T-cell (primary cell): ENCODE results near the gene KITLG. TPM values are rescaled to one million over a fixed set of nuclear protein-coding genes. Genes with fewer than 3 reads are reported as not detected.

Experiments
- ATAC-seq, 4 experiments: fragments of 200-7000 bp in 3 of 4; fragments of 150-1000 bp in 1 of 4; cut with Tn5 transposase; replicated peaks in 1 of 4; 1 replicate in 3 of 4; 2 replicates in 1 of 4; pipeline ENCODE4 v1.10.0; 2021; ENCODE audit warnings: moderate library complexity in 3 of 4, mild to moderate bottlenecking in 2 of 4, moderate number of reproducible peaks in 1 of 4
- CTCF ChIA-PET, 2 donors: fragments of 300-600 bp; sonication (Branson Sonifier 250); formaldehyde crosslinking; loops; one replicate each; lab custom pipeline; 2022; ENCODE audit warnings: antibody characterized with exemption in 2 of 2; lab: Charles Lee
- POLR2A ChIA-PET, 2 donors: fragments of 300-600 bp; sonication (Branson Sonifier 250); formaldehyde crosslinking; loops; one replicate each; lab custom pipeline; 2022; ENCODE audit warnings: antibody characterized with exemption in 2 of 2; lab: Charles Lee
- DNase-seq, 35 experiments: peaks; one replicate each; pipeline versions ENCODE4 v3.0.0 to v3.0.0-alpha.2; 2013 to 2023
- H3K27ac ChIP-seq: one replicate; pipeline ENCODE4 v1.5.1; 2013; ENCODE audit warnings: low read length
- H3K27me3 ChIP-seq, 2 experiments: replicated peaks in 1 of 2; 1 replicate in 1 of 2; 2 replicates in 1 of 2; pipeline versions ENCODE4 v1.6.1 to v1.7.0; 2013; ENCODE audit warnings: low read length in 1 of 2, mixed read lengths in 1 of 2; ENCODE audit not compliant: control insufficient read depth in 2 of 2, insufficient read depth in 2 of 2; ENCODE audit errors: extremely low read depth in 1 of 2
- H3K36me3 ChIP-seq, 2 donors: 1 replicate in 1 of 2; 2 replicates in 1 of 2; pipeline versions ENCODE4 v1.6.1 to v1.7.0; 2013; ENCODE audit warnings: low read length in 1 of 2; ENCODE audit not compliant: control insufficient read depth in 2 of 2, insufficient read depth in 1 of 2; ENCODE audit errors: extremely low read depth in 1 of 2
- H3K4me1 ChIP-seq, 2 experiments: 1 replicate in 1 of 2; 2 replicates in 1 of 2; pipeline versions ENCODE4 v1.6.1 to v1.7.0; 2013; ENCODE audit warnings: low read length in 2 of 2, mixed read lengths in 1 of 2; ENCODE audit not compliant: insufficient read depth in 2 of 2, control insufficient read depth in 1 of 2; ENCODE audit errors: extremely low read depth in 1 of 2
- H3K4me3 ChIP-seq, 2 donors: 1 replicate in 1 of 2; 2 replicates in 1 of 2; pipeline versions ENCODE4 v1.5.1 to v1.7.0; 2013; ENCODE audit warnings: mild to moderate bottlenecking in 2 of 2, low read length in 1 of 2, moderate library complexity in 1 of 2; ENCODE audit not compliant: control insufficient read depth in 1 of 2; ENCODE audit errors: extremely low read depth in 1 of 2
- H3K9me3 ChIP-seq: 2 replicates; pipeline ENCODE4 v1.7.0; 2013
- H3K27ac Mint-ChIP-seq, 2 donors: one replicate each; pipeline ENCODE4 v1.8.0; 2020 to 2021; ENCODE audit warnings: mild to moderate bottlenecking in 2 of 2, mixed read lengths in 2 of 2
- H3K27me3 Mint-ChIP-seq, 2 donors: one replicate each; pipeline ENCODE4 v1.8.0; 2021 to 2022; ENCODE audit warnings: mixed read lengths in 2 of 2
- H3K36me3 Mint-ChIP-seq: one replicate; pipeline ENCODE4 v1.8.0; 2021; ENCODE audit warnings: mixed read lengths
- H3K4me1 Mint-ChIP-seq, 3 donors: one replicate each; pipeline ENCODE4 v1.8.0; 2020 to 2022; ENCODE audit warnings: mixed read lengths in 3 of 3, mild to moderate bottlenecking in 1 of 3
- H3K4me3 Mint-ChIP-seq, 3 donors: one replicate each; pipeline ENCODE4 v1.8.0; 2020 to 2022; ENCODE audit warnings: mild to moderate bottlenecking in 3 of 3, mixed read lengths in 3 of 3, moderate library complexity in 3 of 3
- H3K9me3 Mint-ChIP-seq, 3 donors: one replicate each; pipeline ENCODE4 v1.8.0; 2020 to 2022; ENCODE audit warnings: mixed read lengths in 3 of 3
- WGBS: methylation state at CpG from one replicate; pipeline ENCODE4 v1.1.5; 2013; ENCODE audit warnings: missing lambda C conversion rate; ENCODE audit not compliant: insufficient coverage; 5-methylcytosine and 5-hydroxymethylcytosine counted together
- total RNA-seq, 35 experiments: library from RNA in 6 of 35; stranded (reverse) in 6 of 35; fragments of 120-200 nt in 1 of 35; gene quantifications; one replicate each; pipeline versions ENCODE4 v1.2.1 to v1.2.4 and lab custom pipeline; 2013 to 2026

Gene KITLG
- total RNA-seq, 5 donors from 2014 or later (not counting 1 experiment from before 2014, with no cell fraction given), result 0.16 to 0.66 (median 0.29) TPM; not detected in 2

GRCh38 chr12:88520436-88520820, 59.8 kb downstream of the KITLG start:
- Histone ChIP-seq H3K4me1 (no peaks in the 10 kb centered on the region), H3K9me3 (no peaks in the 10 kb centered on the region), H3K27me3 (no peaks in the 10 kb centered on the region), H3K36me3 (no peaks in the 10 kb centered on the region), H3K4me3 (no peak overlapping the region), H3K27ac (no peak overlapping the region)
- ChIA-PET CTCF (no interaction called here), POLR2A (no interaction called here)
- WGBS, result 100% methylated on average over 1 of the region's 2 CpGs
- H3K9me3 Mint-ChIP-seq, result no peaks in the 10 kb centered on the region
- no peaks in the 10 kb centered on the region for H3K4me1 Mint-ChIP-seq
- no peak overlapping the region for H3K4me3 Mint-ChIP-seq
- ATAC-seq (no peak), DNase-seq (no peak)
- no peak overlapping the region for H3K27ac Mint-ChIP-seq
- H3K27me3 Mint-ChIP-seq, result no peaks in the 10 kb centered on the region
- H3K36me3 Mint-ChIP-seq, result no peaks in the 10 kb centered on the region

GRCh38 chr12:88519802-88520435, 60.4 kb downstream of the KITLG start:
- H3K27me3 Mint-ChIP-seq, result no peaks in the 10 kb centered on the region
- Histone ChIP-seq H3K4me1 (no peaks in the 10 kb centered on the region), H3K9me3 (no peaks in the 10 kb centered on the region), H3K27me3 (no peaks in the 10 kb centered on the region), H3K36me3 (no peaks in the 10 kb centered on the region), H3K27ac (no peak overlapping the region), H3K4me3 (no peak overlapping the region)
- no peaks in the 10 kb centered on the region for H3K36me3 Mint-ChIP-seq
- DNase-seq (no peak), ATAC-seq (no peak)
- POLR2A ChIA-PET, result no interaction called here
- WGBS, result no CpG with 5 or more reads among the region's 3 CpGs
- H3K9me3 Mint-ChIP-seq, result no peaks in the 10 kb centered on the region
- no peak overlapping the region for H3K27ac Mint-ChIP-seq
- no peak overlapping the region for H3K4me3 Mint-ChIP-seq
- H3K4me1 Mint-ChIP-seq, result no peaks in the 10 kb centered on the region
- CTCF ChIA-PET, result no interaction called here

GRCh38 chr12:88518863-88519403, 61.3 kb downstream of the KITLG start:
- Histone ChIP-seq H3K9me3 (no peaks in the 10 kb centered on the region), H3K4me3 (no peak overlapping the region), H3K36me3 (no peaks in the 10 kb centered on the region), H3K27me3 (no peaks in the 10 kb centered on the region), H3K4me1 (no peaks in the 10 kb centered on the region), H3K27ac (no peak overlapping the region)
- POLR2A ChIA-PET, result no interaction called here
- no peaks in the 10 kb centered on the region for H3K36me3 Mint-ChIP-seq
- H3K4me1 Mint-ChIP-seq, result no peaks in the 10 kb centered on the region
- CTCF ChIA-PET, result no interaction called here
- no peak overlapping the region for H3K4me3 Mint-ChIP-seq
- no peak overlapping the region for H3K27ac Mint-ChIP-seq
- WGBS, result 100% methylated on average over 2 of the region's 5 CpGs
- no peaks in the 10 kb centered on the region for H3K27me3 Mint-ChIP-seq
- no peak for ATAC-seq
- no peak for DNase-seq
- H3K9me3 Mint-ChIP-seq, result no peaks in the 10 kb centered on the region

- no peak overlapping the region for H3K27ac ChIP-seq
- Mint-ChIP-seq H3K4me3 (no peak overlapping the region), H3K4me1 (no peaks in the 10 kb centered on the region), H3K27me3 (no peaks in the 10 kb centered on the region), H3K9me3 (no peaks in the 10 kb centered on the region), H3K27ac (no peak overlapping the region), H3K36me3 (no peaks in the 10 kb centered on the region)
- CTCF ChIA-PET, result no interaction called here
- no peaks in the 10 kb centered on the region for H3K9me3 ChIP-seq
- ATAC-seq (no peak), DNase-seq (no peak)
- no peaks in the 10 kb centered on the region for H3K4me1 ChIP-seq
- no peak overlapping the region for H3K4me3 ChIP-seq
- no peaks in the 10 kb centered on the region for H3K36me3 ChIP-seq
- POLR2A ChIA-PET, result no interaction called here
- no peaks in the 10 kb centered on the region for H3K27me3 ChIP-seq
Observed at GRCh38 chr12:88516811-88517210, 63.5 kb downstream of the KITLG start.

- Histone ChIP-seq H3K36me3 (no peaks in the 10 kb centered on the region), H3K4me1 (no peaks in the 10 kb centered on the region), H3K27ac (no peak overlapping the region), H3K4me3 (no peak overlapping the region), H3K27me3 (no peaks in the 10 kb centered on the region), H3K9me3 (no peaks in the 10 kb centered on the region)
- H3K4me1 Mint-ChIP-seq, result no peaks in the 10 kb centered on the region
- no CpG with 5 or more reads among the region's 3 CpGs for WGBS
- POLR2A ChIA-PET, result no interaction called here
- ATAC-seq (no peak), DNase-seq (no peak)
- H3K4me3 Mint-ChIP-seq, result no peak overlapping the region
- H3K27ac Mint-ChIP-seq, result no peak overlapping the region
- H3K27me3 Mint-ChIP-seq, result no peaks in the 10 kb centered on the region
- H3K36me3 Mint-ChIP-seq, result no peaks in the 10 kb centered on the region
- H3K9me3 Mint-ChIP-seq, result no peaks in the 10 kb centered on the region
- CTCF ChIA-PET, result no interaction called here
Observed at GRCh38 chr12:88510843-88511242, 69.4 kb downstream of the KITLG start.

GRCh38 chr12:88509851-88510250, 70.4 kb downstream of the KITLG start:
- Mint-ChIP-seq H3K27ac (no peak overlapping the region), H3K27me3 (no peaks in the 10 kb centered on the region), H3K9me3 (no peaks in the 10 kb centered on the region), H3K4me1 (no peaks in the 10 kb centered on the region), H3K36me3 (no peaks in the 10 kb centered on the region), H3K4me3 (no peak overlapping the region)
- Histone ChIP-seq H3K4me1 (no peaks in the 10 kb centered on the region), H3K27ac (no peak overlapping the region), H3K36me3 (no peaks in the 10 kb centered on the region), H3K9me3 (no peaks in the 10 kb centered on the region), H3K27me3 (no peaks in the 10 kb centered on the region), H3K4me3 (no peak overlapping the region)
- WGBS, result no CpG with 5 or more reads among the region's 2 CpGs
- ChIA-PET POLR2A (interaction anchor here in 1 of 2 donors (0.6 kb wide), 1 partner anchor 1673 kb away, joined by 3 read pairs; no protein-coding TSS in a partner anchor), CTCF (no interaction called here)
- ATAC-seq (no peak), DNase-seq (no peak)
